Central memory CD8-positive, alpha-beta T cell (primary cell): ENCODE results near the gene PDE10A.
A peak's percentile ranks its signal among the peaks of the same experiment; 100 is the strongest.

ENCODE experiments used
- ATAC-seq: fragments of 150-1000 bp; cut with Tn5 transposase; replicated peaks from 2 replicates; pipeline ENCODE4 v1.10.0; 2022; ENCODE audit warnings: mild to moderate bottlenecking, moderate FRiP score, moderate number of reproducible peaks; ENCODE audit not compliant: poor library complexity, severe bottlenecking; ENCODE audit errors: extremely low read depth
- DNase-seq, 2 donors: peaks; one replicate each; pipeline ENCODE4 v3.0.0; 2021; ENCODE audit warnings: low spot score in 2 of 2
- H3K27ac Mint-ChIP-seq: one replicate; pipeline ENCODE4 v1.8.0; 2022; ENCODE audit warnings: low read depth, mild to moderate bottlenecking, moderate library complexity, mixed read lengths
- H3K27me3 Mint-ChIP-seq: one replicate; pipeline ENCODE4 v1.8.0; 2022; ENCODE audit warnings: mixed read lengths
- H3K36me3 Mint-ChIP-seq: one replicate; pipeline ENCODE4 v1.8.0; 2022; ENCODE audit warnings: mild to moderate bottlenecking, moderate library complexity, mixed read lengths; ENCODE audit not compliant: insufficient read depth
- H3K4me1 Mint-ChIP-seq: one replicate; pipeline ENCODE4 v1.8.0; 2022; ENCODE audit warnings: mixed read lengths
- H3K4me3 Mint-ChIP-seq: one replicate; pipeline ENCODE4 v1.8.0; 2022; ENCODE audit warnings: mild to moderate bottlenecking, moderate library complexity, mixed read lengths
- H3K9me3 Mint-ChIP-seq: one replicate; pipeline ENCODE4 v1.8.0; 2022; ENCODE audit warnings: mixed read lengths

Gene PDE10A

DNA sequence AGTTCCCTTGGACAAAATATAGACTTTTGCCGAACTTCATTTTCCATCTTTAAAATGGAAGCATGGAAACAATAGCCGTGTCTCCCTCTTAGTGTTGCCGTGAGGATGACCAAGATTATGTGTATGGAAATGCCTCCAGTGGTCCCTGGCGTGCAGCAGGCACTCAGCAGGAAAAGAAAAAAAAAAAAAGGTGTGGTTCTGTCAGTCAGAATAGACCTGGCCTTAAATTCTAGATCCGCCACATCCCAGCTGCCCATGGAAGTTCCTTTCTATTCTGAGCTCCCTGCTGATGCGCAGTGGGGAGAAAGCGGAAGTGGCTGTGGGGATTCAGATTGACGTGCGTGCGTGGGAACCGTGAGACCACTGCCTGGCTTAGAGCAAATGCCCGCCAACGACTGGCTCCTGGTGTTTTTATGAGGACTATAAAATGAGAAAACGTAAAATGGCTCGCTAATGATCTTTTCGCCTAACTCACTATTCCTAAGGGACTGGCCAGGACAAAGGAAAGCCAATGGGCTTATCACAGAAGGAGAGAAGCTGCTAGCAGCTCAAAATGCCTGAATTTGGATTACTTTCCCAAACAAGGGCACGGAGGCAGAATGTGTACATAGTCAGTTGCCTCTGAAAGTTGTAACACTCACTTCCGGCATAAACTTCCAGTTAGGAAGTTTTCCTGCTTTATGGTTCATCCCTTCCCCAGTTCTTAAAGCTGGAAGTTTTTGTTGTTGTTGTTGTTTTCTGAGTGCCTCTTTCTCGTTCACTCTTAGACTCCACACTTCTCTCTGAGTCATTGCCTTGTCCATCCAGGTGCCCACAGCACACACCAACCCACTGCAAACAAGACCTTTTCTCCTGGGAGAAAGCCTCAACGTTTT is 11.4 kb upstream of the PDE10A start:
- ATAC-seq = no peak
- no peak for DNase-seq
- peaks cover 11% of the 10 kb centered on the region for H3K27me3 Mint-ChIP-seq
- H3K36me3 Mint-ChIP-seq = no peaks in the 10 kb centered on the region
- H3K9me3 Mint-ChIP-seq = peaks cover 11% of the 10 kb centered on the region
- no peak overlapping the region for H3K27ac Mint-ChIP-seq
- no peaks in the 10 kb centered on the region for H3K4me1 Mint-ChIP-seq
- H3K4me3 Mint-ChIP-seq = no peak overlapping the region

DNA sequence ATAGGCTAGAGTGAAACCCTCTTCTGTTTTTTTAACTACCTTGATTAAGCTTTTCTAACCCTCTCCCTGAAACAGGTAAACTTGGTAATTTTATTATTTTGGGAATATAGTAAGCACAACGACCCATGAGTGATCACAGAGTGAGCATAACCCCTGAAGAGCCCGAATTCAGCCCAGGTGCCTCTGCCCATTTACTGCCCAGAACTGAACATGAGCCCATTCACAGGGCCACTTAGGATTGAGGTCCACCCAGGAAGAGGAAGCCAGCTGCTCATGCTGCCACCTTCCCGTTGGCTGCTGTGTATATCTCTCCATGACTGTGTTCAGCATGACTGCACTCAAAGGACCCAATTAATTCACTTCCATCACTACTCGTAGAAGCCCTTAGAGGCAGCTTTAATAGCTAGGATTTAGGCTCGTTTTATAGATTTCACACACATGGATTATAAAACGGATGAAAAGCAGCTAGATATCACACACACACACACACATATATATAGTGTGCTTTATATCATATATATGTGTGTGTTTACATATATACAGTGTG is 8.3 kb upstream of the PDE10A start:
- no peak for ATAC-seq
- Mint-ChIP-seq H3K27ac (no peak overlapping the region), H3K9me3 (peaks cover 5% of the 10 kb centered on the region), H3K4me3 (no peak overlapping the region), H3K4me1 (no peaks in the 10 kb centered on the region), H3K27me3 (peaks cover 27% of the 10 kb centered on the region), H3K36me3 (no peaks in the 10 kb centered on the region)
- no peak for DNase-seq

DNA sequence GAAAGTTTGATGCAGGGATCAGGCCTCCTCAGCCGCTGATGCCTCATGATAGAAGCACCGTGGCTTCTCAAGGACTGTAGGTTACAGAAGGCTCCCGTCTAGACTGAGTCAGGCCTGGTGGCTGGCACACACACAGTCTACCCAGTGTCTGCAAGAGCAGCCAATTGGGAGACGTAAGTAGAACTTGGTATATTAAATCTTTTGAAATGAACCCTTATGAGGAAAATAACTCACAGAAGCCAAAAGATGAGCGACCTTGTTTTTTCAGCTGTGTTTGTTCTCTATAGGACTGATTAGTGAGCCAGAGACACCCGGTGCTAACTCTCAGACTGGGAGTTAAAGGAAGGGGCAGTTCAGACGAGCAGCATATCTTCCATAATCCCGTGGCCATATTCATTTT is 5.9 kb upstream of the PDE10A start:
- H3K4me1 Mint-ChIP-seq = no peaks in the 10 kb centered on the region
- no peak for DNase-seq
- ATAC-seq = no peak
- no peak overlapping the region for H3K27ac Mint-ChIP-seq
- peaks cover 5% of the 10 kb centered on the region for H3K9me3 Mint-ChIP-seq
- no peaks in the 10 kb centered on the region for H3K36me3 Mint-ChIP-seq
- H3K4me3 Mint-ChIP-seq = no peak overlapping the region
- H3K27me3 Mint-ChIP-seq = peaks cover 46% of the 10 kb centered on the region

DNA sequence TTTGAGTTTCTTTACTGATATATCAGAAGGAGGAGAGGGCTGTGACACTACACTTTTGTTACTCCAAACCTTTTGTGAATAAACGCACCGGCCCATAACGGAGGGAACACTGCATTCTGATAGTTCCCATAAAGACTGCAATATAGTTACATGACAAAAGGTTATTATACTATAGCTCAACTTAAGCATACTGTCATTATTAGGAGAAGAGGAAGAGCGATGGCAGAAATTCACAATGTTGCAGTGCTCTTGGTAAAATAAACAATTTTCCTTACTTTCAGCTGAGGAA is 2.3 kb upstream of the PDE10A start:
- ATAC-seq (no peak), DNase-seq (no peak)
- Mint-ChIP-seq H3K4me1 (no peaks in the 10 kb centered on the region), H3K4me3 (no peak overlapping the region), H3K36me3 (no peaks in the 10 kb centered on the region), H3K27ac (no peak overlapping the region), H3K27me3 (peaks cover 43% of the 10 kb centered on the region), H3K9me3 (no peaks in the 10 kb centered on the region)

GRCh38 chr6:165664559-165665383 is 1.7 kb upstream of the PDE10A start:
- ATAC-seq = no peak
- no peak overlapping the region for H3K4me3 Mint-ChIP-seq
- no peak for DNase-seq
- no peak overlapping the region for H3K27ac Mint-ChIP-seq
- H3K36me3 Mint-ChIP-seq = no peaks in the 10 kb centered on the region
- H3K9me3 Mint-ChIP-seq = no peaks in the 10 kb centered on the region
- peaks cover 47% of the 10 kb centered on the region for H3K27me3 Mint-ChIP-seq
- H3K4me1 Mint-ChIP-seq = no peaks in the 10 kb centered on the region

- no peaks in the 10 kb centered on the region for H3K9me3 Mint-ChIP-seq
- H3K4me3 Mint-ChIP-seq = peak overlapping the region; percentile 9
- no peaks in the 10 kb centered on the region for H3K36me3 Mint-ChIP-seq
- ATAC-seq = no peak
- H3K27ac Mint-ChIP-seq = no peak overlapping the region
- peaks cover 53% of the 10 kb centered on the region for H3K27me3 Mint-ChIP-seq
- H3K4me1 Mint-ChIP-seq = no peaks in the 10 kb centered on the region
- DNase-seq = no peak
Measured at GRCh38 chr6:165663736-165664558, 906 bp upstream of the PDE10A start.

DNA sequence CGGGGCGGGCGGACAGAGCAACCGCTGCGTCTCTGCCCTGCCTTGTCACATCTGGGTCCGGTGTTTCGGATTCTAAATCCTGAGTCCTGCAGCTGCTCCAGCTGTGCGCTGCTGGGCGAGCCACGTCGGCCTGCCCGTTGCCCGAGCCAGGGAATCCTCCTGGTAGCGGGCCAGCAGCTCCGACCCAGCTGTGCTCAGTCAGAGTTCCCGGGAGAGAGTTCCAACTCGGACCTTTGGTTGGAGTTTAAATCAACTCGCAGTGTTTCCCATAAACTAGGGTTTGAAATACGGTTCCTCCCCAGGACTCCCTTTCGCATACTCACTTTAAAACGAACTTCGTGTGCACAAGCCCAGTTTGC is 315 bp upstream of the PDE10A start:
- Mint-ChIP-seq H3K36me3 (no peaks in the 10 kb centered on the region), H3K9me3 (no peaks in the 10 kb centered on the region), H3K27me3 (peaks cover 51% of the 10 kb centered on the region), H3K27ac (no peak overlapping the region), H3K4me3 (peak overlapping the region; percentile 9), H3K4me1 (no peaks in the 10 kb centered on the region)
- DNase-seq = no peak
- no peak for ATAC-seq

GRCh38 chr6:165662041-165662748 is 846 bp downstream of the PDE10A start:
- no peak for ATAC-seq
- H3K27me3 Mint-ChIP-seq = peaks cover 55% of the 10 kb centered on the region

GRCh38 chr6:165661664-165662025 is 1.4 kb downstream of the PDE10A start:
- Mint-ChIP-seq H3K9me3 (no peaks in the 10 kb centered on the region), H3K27me3 (peaks cover 51% of the 10 kb centered on the region), H3K4me3 (no peak overlapping the region), H3K36me3 (no peaks in the 10 kb centered on the region), H3K27ac (no peak overlapping the region), H3K4me1 (no peaks in the 10 kb centered on the region)
- DNase-seq (no peak), ATAC-seq (no peak)

More at GRCh38 chr6:165662041-165662748, 846 bp downstream of the PDE10A start:
- H3K36me3 Mint-ChIP-seq = no peaks in the 10 kb centered on the region
- no peaks in the 10 kb centered on the region for H3K9me3 Mint-ChIP-seq
- H3K4me1 Mint-ChIP-seq = no peaks in the 10 kb centered on the region
- H3K4me3 Mint-ChIP-seq = no peak overlapping the region
- H3K27ac Mint-ChIP-seq = no peak overlapping the region
- DNase-seq = no peak

DNA sequence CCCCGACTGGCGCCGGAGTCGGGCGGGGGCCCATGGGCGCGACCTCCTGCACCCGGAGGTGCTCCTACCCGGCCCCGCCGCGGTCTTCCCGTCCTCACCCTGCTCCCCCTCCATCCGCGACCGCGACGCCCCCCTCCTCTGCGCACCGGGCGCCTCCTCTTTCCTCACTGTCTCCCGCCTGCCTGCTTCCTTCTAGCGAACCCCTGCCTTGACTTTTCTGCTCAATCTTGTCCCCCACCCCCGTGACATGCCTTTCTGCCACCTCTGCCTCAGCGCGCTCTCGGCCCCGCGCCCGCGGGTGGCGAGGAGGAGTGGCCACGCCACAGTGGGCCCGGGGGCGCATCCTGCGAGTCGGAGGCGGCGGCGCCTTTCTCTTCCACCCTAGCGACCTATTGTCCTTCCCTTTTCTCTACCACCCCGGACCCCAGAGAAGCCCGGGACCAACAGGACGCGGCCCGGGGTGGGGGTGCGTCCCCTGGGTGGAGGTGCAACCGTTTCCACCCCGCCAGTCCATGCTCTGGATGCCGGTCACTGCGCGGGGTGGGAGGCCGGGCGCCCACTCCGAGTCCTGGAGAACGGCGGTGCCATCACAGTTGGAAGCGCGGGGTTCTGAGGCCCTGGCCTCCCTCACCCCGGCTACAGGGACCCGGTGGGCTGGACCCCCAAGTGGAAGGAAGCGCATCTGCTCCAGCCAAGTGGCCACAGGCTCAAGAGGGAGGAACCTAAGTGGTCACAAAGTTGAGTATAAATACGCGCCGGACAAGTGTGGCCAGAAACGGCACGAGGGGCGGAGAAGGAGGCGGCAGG is 2.0 kb downstream of the PDE10A start:
- no peak for ATAC-seq
- no peaks in the 10 kb centered on the region for H3K9me3 Mint-ChIP-seq
- no peaks in the 10 kb centered on the region for H3K36me3 Mint-ChIP-seq
- DNase-seq = no peak
- H3K4me3 Mint-ChIP-seq = no peak overlapping the region
- H3K4me1 Mint-ChIP-seq = no peaks in the 10 kb centered on the region
- peaks cover 46% of the 10 kb centered on the region for H3K27me3 Mint-ChIP-seq
- no peak overlapping the region for H3K27ac Mint-ChIP-seq

- Mint-ChIP-seq H3K36me3 (no peaks in the 10 kb centered on the region), H3K4me1 (no peaks in the 10 kb centered on the region), H3K4me3 (no peak overlapping the region), H3K27ac (no peak overlapping the region), H3K27me3 (peaks cover 41% of the 10 kb centered on the region), H3K9me3 (no peaks in the 10 kb centered on the region)
- DNase-seq (no peak), ATAC-seq (no peak)
Measured at GRCh38 chr6:165659945-165660856, 2.8 kb downstream of the PDE10A start.
